GM23338 (cell line): ENCODE results near the gene SASH1.

Experiments
- EZH2 ChIP-seq: fragments of 200-600 bp; sonication (generic); IDR thresholded peaks from one replicate; pipeline ENCODE4 v1.8.0; 2017; ENCODE audit warnings: antibody characterized with exemption, mild to moderate bottlenecking, low read depth; ENCODE audit not compliant: unreplicated experiment
- EZH2phosphoT487 ChIP-seq: fragments of 200-600 bp; sonication (generic); IDR thresholded peaks from one replicate; pipeline ENCODE4 v1.8.1; 2018; ENCODE audit warnings: antibody characterized with exemption; ENCODE audit not compliant: unreplicated experiment
- JUNB ChIP-seq: IDR thresholded peaks from one replicate; pipeline ENCODE4 v1.6.1; 2016; ENCODE audit warnings: antibody characterized with exemption; ENCODE audit not compliant: unreplicated experiment
- TF ChIP-seq, protein P1 (sequence below), 2 experiments: fragments of 200-600 bp in 1 of 2; sonication (generic) in 1 of 2; conservative IDR thresholded peaks; 2 replicates each; pipeline versions ENCODE4 v1.5.1 to v1.6.1; 2016 to 2017; ENCODE audit warnings: antibody characterized with exemption in 2 of 2, low read depth in 2 of 2, mild to moderate bottlenecking in 2 of 2, moderate library complexity in 1 of 2

DNA sequence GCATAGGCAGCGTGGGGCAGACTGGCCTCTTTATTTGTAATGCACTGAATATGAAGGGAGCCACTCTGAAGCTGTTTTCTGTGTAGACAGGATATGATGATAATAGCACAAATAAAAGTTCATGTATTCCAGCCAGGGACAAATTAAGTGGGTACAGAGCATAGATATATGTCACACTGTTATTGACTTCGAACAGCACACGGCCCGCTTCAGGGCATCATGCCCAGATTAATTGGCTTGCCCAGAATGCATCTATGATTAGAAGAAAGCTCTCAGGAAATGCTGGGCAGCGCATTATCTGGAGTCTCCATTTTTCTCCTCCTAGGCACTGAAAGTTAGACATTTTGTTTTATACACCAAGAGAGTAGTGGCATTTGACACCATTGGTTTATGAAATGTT lies 26.3 kb upstream of the SASH1 start:
- TF ChIP-seq EZH2 (no peak), EZH2phosphoT487 (no peak), JUNB (no peak)
- TF ChIP-seq, protein P1, sequence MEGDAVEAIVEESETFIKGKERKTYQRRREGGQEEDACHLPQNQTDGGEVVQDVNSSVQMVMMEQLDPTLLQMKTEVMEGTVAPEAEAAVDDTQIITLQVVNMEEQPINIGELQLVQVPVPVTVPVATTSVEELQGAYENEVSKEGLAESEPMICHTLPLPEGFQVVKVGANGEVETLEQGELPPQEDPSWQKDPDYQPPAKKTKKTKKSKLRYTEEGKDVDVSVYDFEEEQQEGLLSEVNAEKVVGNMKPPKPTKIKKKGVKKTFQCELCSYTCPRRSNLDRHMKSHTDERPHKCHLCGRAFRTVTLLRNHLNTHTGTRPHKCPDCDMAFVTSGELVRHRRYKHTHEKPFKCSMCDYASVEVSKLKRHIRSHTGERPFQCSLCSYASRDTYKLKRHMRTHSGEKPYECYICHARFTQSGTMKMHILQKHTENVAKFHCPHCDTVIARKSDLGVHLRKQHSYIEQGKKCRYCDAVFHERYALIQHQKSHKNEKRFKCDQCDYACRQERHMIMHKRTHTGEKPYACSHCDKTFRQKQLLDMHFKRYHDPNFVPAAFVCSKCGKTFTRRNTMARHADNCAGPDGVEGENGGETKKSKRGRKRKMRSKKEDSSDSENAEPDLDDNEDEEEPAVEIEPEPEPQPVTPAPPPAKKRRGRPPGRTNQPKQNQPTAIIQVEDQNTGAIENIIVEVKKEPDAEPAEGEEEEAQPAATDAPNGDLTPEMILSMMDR (conservative IDR thresholded peaks at IDR 0.05; ENCODE audit: low read depth in 2 of 2), result no peak
